Mesenchymal stem cell (in vitro differentiated cells and primary cell): ENCODE measurements around the gene BEAN1.

Experiments
- DNase-seq: peaks from one replicate; pipeline ENCODE4 v3.0.0-alpha.2; 2013
- H2AFZ ChIP-seq: one replicate; pipeline ENCODE4 v1.6.1; 2013; ENCODE audit warnings: low read depth, mild to moderate bottlenecking, control low read depth, inconsistent platforms, low read length, moderate library complexity
- H2AK5ac ChIP-seq: 2 replicates; pipeline ENCODE4 v1.6.1; 2013; ENCODE audit warnings: low read length, moderate library complexity, mild to moderate bottlenecking, inconsistent platforms; ENCODE audit not compliant: severe bottlenecking
- H2BK120ac ChIP-seq: one replicate; pipeline ENCODE4 v1.6.1; 2013; ENCODE audit warnings: low read depth, mild to moderate bottlenecking, inconsistent platforms, low read length, moderate library complexity
- H2BK12ac ChIP-seq, 2 experiments: one replicate each; pipeline ENCODE4 v1.6.1; 2013; ENCODE audit warnings: inconsistent platforms in 2 of 2, low read length in 2 of 2, mild to moderate bottlenecking in 2 of 2, moderate library complexity in 2 of 2, control low read depth in 1 of 2
- H2BK15ac ChIP-seq: one replicate; pipeline ENCODE4 v1.6.1; 2013; ENCODE audit warnings: mild to moderate bottlenecking, low read depth, inconsistent platforms; ENCODE audit not compliant: poor library complexity, severe bottlenecking
- H2BK5ac ChIP-seq: 2 replicates; pipeline ENCODE4 v1.6.1; 2013; ENCODE audit warnings: low read depth, mild to moderate bottlenecking, low read length, control low read depth, inconsistent platforms; ENCODE audit not compliant: poor library complexity, severe bottlenecking
- H3K14ac ChIP-seq, 2 experiments: one replicate each; pipeline ENCODE4 v1.6.1; 2013; ENCODE audit warnings: inconsistent platforms in 2 of 2, low read length in 2 of 2, control low read depth in 1 of 2, mild to moderate bottlenecking in 1 of 2, moderate library complexity in 1 of 2
- H3K18ac ChIP-seq, 2 experiments: one replicate each; pipeline ENCODE4 v1.6.1; 2013; ENCODE audit warnings: inconsistent platforms in 2 of 2, low read length in 2 of 2, control low read depth in 1 of 2, low read depth in 1 of 2, mild to moderate bottlenecking in 1 of 2
- H3K23ac ChIP-seq, 2 experiments: one replicate each; pipeline ENCODE4 v1.6.1; 2013; ENCODE audit warnings: inconsistent platforms in 2 of 2, low read length in 2 of 2, mild to moderate bottlenecking in 2 of 2, moderate library complexity in 2 of 2, control low read depth in 1 of 2
- H3K27ac ChIP-seq: 2 replicates; pipeline ENCODE4 v1.5.1; 2013; ENCODE audit warnings: mild to moderate bottlenecking, moderate library complexity, low read length, control low read depth, inconsistent platforms; ENCODE audit not compliant: poor library complexity, severe bottlenecking
- H3K27me3 ChIP-seq, 2 experiments: 2 replicates each; pipeline versions ENCODE4 v1.6.1 to v1.7.0; 2013; ENCODE audit warnings: low read length in 2 of 2, mild to moderate bottlenecking in 2 of 2, moderate library complexity in 2 of 2, control low read depth in 1 of 2, inconsistent platforms in 1 of 2; ENCODE audit not compliant: control insufficient read depth in 1 of 2, insufficient read depth in 1 of 2
- H3K36me3 ChIP-seq, 2 experiments: 2 replicates each; pipeline versions ENCODE4 v1.6.1 to v1.7.0; 2013; ENCODE audit warnings: low read length in 2 of 2, control low read depth in 1 of 2, inconsistent platforms in 1 of 2, low read depth in 1 of 2, mild to moderate bottlenecking in 1 of 2; ENCODE audit not compliant: insufficient read depth in 2 of 2, control insufficient read depth in 1 of 2
- H3K4ac ChIP-seq, 2 experiments: one replicate each; pipeline ENCODE4 v1.6.1; 2013; ENCODE audit warnings: inconsistent platforms in 2 of 2, low read length in 2 of 2, mild to moderate bottlenecking in 2 of 2, moderate library complexity in 2 of 2, control low read depth in 1 of 2, low read depth in 1 of 2
- H3K4me1 ChIP-seq: 2 replicates; pipeline ENCODE4 v1.6.1; 2013; ENCODE audit warnings: low read depth, low read length, control low read depth; ENCODE audit not compliant: control insufficient read depth, insufficient read depth
- H3K4me2 ChIP-seq: 2 replicates; pipeline ENCODE4 v1.6.1; 2013; ENCODE audit warnings: low read length, mild to moderate bottlenecking, inconsistent platforms; ENCODE audit not compliant: poor library complexity, severe bottlenecking
- H3K4me3 ChIP-seq, 2 experiments: 2 replicates each; pipeline versions ENCODE4 v1.5.1 to v1.7.0; 2013; ENCODE audit warnings: low read length in 2 of 2, mild to moderate bottlenecking in 2 of 2, control low read depth in 1 of 2, low read depth in 1 of 2; ENCODE audit not compliant: insufficient read depth in 1 of 2
- H3K79me1 ChIP-seq: replicated peaks from 2 replicates; pipeline ENCODE4 v1.6.1; 2013; ENCODE audit warnings: mild to moderate bottlenecking, control low read depth, low read length, inconsistent platforms; ENCODE audit not compliant: poor library complexity, severe bottlenecking
- H3K9ac ChIP-seq: 2 replicates; pipeline ENCODE4 v1.7.0; 2013; ENCODE audit warnings: mild to moderate bottlenecking, low read length, moderate library complexity
- H3K9me3 ChIP-seq: 2 replicates; pipeline ENCODE4 v1.7.0; 2013; ENCODE audit warnings: mild to moderate bottlenecking, low read length; ENCODE audit not compliant: control insufficient read depth
- H4K8ac ChIP-seq: one replicate; pipeline ENCODE4 v1.6.1; 2013; ENCODE audit warnings: inconsistent platforms, mild to moderate bottlenecking, low read length, moderate library complexity
- H4K91ac ChIP-seq: one replicate; pipeline ENCODE4 v1.6.1; 2013; ENCODE audit warnings: mild to moderate bottlenecking, low read length, inconsistent platforms
- WGBS: methylation state at CpG from one replicate; pipeline ENCODE4 v1.1.7; 2013; ENCODE audit warnings: mixed read lengths; 5-methylcytosine and 5-hydroxymethylcytosine counted together

The BEAN1 gene

GRCh38 chr16:66442502-66443268 is 15.6 kb downstream of the BEAN1 start:
- Histone ChIP-seq H3K79me1 (peaks cover 11% of the 10 kb centered on the region), H4K8ac (no peak overlapping the region), H3K4ac (no peak overlapping the region), H4K91ac (no peak overlapping the region), H2BK5ac (no peak overlapping the region), H3K23ac (no peak overlapping the region), H3K36me3 (peaks cover 0 to 59% of the 10 kb centered on the region in 2 experiments), H2AK5ac (no peak overlapping the region), H3K4me3 (no peak overlapping the region), H2BK12ac (no peak overlapping the region), H2BK120ac (no peak overlapping the region), H3K4me1 (peaks cover 2% of the 10 kb centered on the region), H2BK15ac (no peak overlapping the region), H2AFZ (no peak overlapping the region), H3K4me2 (no peak overlapping the region), H3K18ac (no peak overlapping the region), H3K9me3 (no peaks in the 10 kb centered on the region), H3K27me3 (peaks cover 0 to 13% of the 10 kb centered on the region in 2 experiments), H3K14ac (no peak overlapping the region), H3K9ac (no peak overlapping the region), H3K27ac (no peak overlapping the region)
- no peak for DNase-seq
- 92% methylated on average over 4 of the region's 6 CpGs for whole genome bisulfite sequencing

- Histone ChIP-seq H2BK5ac (no peak overlapping the region), H2AFZ (no peak overlapping the region), H3K4me3 (no peak overlapping the region), H3K14ac (no peak overlapping the region), H3K9ac (no peak overlapping the region), H3K79me1 (peaks cover 11% of the 10 kb centered on the region), H2BK120ac (no peak overlapping the region), H2BK12ac (no peak overlapping the region), H2BK15ac (no peak overlapping the region), H3K27me3 (peaks cover 0 to 13% of the 10 kb centered on the region in 2 experiments), H4K8ac (no peak overlapping the region), H2AK5ac (no peak overlapping the region), H3K4me1 (peaks cover 2% of the 10 kb centered on the region), H3K9me3 (no peaks in the 10 kb centered on the region), H3K4me2 (no peak overlapping the region), H3K36me3 (peaks cover 0 to 55% of the 10 kb centered on the region in 2 experiments), H3K18ac (no peak overlapping the region), H4K91ac (no peak overlapping the region), H3K4ac (no peak overlapping the region), H3K23ac (no peak overlapping the region), H3K27ac (no peak overlapping the region)
- WGBS: 90% methylated on average over 3 of the region's 3 CpGs
- no peak for DNase-seq
Measured at GRCh38 chr16:66443269-66443652, 16.2 kb downstream of the BEAN1 start.

- Histone ChIP-seq H3K4ac (no peak overlapping the region), H3K36me3 (peaks cover 0 to 47% of the 10 kb centered on the region in 2 experiments), H3K14ac (no peak overlapping the region), H3K18ac (no peak overlapping the region), H3K4me1 (peaks cover 2% of the 10 kb centered on the region), H4K8ac (no peak overlapping the region), H3K79me1 (peaks cover 8% of the 10 kb centered on the region), H3K9ac (no peak overlapping the region), H3K4me2 (no peak overlapping the region), H2AFZ (no peak overlapping the region), H3K23ac (no peak overlapping the region), H2BK5ac (no peak overlapping the region), H3K9me3 (no peaks in the 10 kb centered on the region), H4K91ac (no peak overlapping the region), H3K27me3 (peaks cover 0 to 13% of the 10 kb centered on the region in 2 experiments), H2AK5ac (no peak overlapping the region), H2BK12ac (no peak overlapping the region), H3K4me3 (no peak overlapping the region), H3K27ac (no peak overlapping the region), H2BK120ac (no peak overlapping the region), H2BK15ac (no peak overlapping the region)
- no peak for DNase-seq
- 75% methylated on average over 3 of the region's 3 CpGs for WGBS
Measured at GRCh38 chr16:66444049-66444481, 17.0 kb downstream of the BEAN1 start.

- Histone ChIP-seq H3K36me3 (peaks cover 0 to 29% of the 10 kb centered on the region in 2 experiments), H3K4ac (no peak overlapping the region), H2AFZ (no peak overlapping the region), H3K18ac (no peak overlapping the region), H2AK5ac (no peak overlapping the region), H2BK12ac (no peak overlapping the region), H2BK5ac (no peak overlapping the region), H3K9me3 (no peaks in the 10 kb centered on the region), H3K9ac (no peak overlapping the region), H3K4me2 (no peak overlapping the region), H3K4me3 (no peak overlapping the region), H3K27ac (no peak overlapping the region), H3K14ac (no peak overlapping the region), H4K91ac (no peak overlapping the region), H3K4me1 (peaks cover 2% of the 10 kb centered on the region), H3K27me3 (peaks cover 0 to 8% of the 10 kb centered on the region in 2 experiments), H4K8ac (no peak overlapping the region), H2BK15ac (no peak overlapping the region), H3K79me1 (peaks cover 3% of the 10 kb centered on the region), H2BK120ac (no peak overlapping the region), H3K23ac (no peak overlapping the region)
- no peak for DNase-seq
- 83% methylated on average over 1 of the region's 1 CpG for WGBS
Measured at GRCh38 chr16:66446737-66447136, 19.6 kb downstream of the BEAN1 start.
